Heart right ventricle (tissue), 16 donors: ENCODE data around the gene CA4. TPM values are rescaled to one million over a fixed set of nuclear protein-coding genes. Genes with fewer than 3 reads are reported as not detected.
A peak's percentile ranks its signal among the peaks of the same experiment; 100 is the strongest.

Experiments used
- ATAC-seq, 8 donors: fragments of 200-7000 bp; cut with Tn5 transposase; one replicate each; pipeline ENCODE4 v1.9.1; 2020; ENCODE audit warnings: mild to moderate bottlenecking in 8 of 8, moderate library complexity in 8 of 8, moderate number of reproducible peaks in 1 of 8
- DNase-seq, 2 donors: peaks; one replicate each; pipeline ENCODE4 v3.0.0-alpha.2; 2020
- H3K27ac ChIP-seq, 10 donors: fragments of 200-600 bp; sonication (generic) in 2 of 10; one replicate each; pipeline versions ENCODE4 v1.5.0 to v1.8.0; 2020 to 2022; ENCODE audit warnings: mild to moderate bottlenecking in 3 of 10
- H3K27me3 ChIP-seq, 7 donors: fragments of 200-600 bp; one replicate each; pipeline ENCODE4 v1.8.0; 2021 to 2022; ENCODE audit warnings: mild to moderate bottlenecking in 2 of 7
- H3K36me3 ChIP-seq, 9 donors: fragments of 200-600 bp; sonication (generic) in 1 of 9; one replicate each; pipeline versions ENCODE4 v1.5.0 to v1.8.0; 2020 to 2022; ENCODE audit warnings: mild to moderate bottlenecking in 2 of 9
- H3K4me1 ChIP-seq, 9 donors: fragments of 200-600 bp; sonication (generic) in 1 of 9; one replicate each; pipeline versions ENCODE4 v1.5.0 to v1.8.0; 2020 to 2022; ENCODE audit warnings: mild to moderate bottlenecking in 4 of 9
- H3K4me3 ChIP-seq, 10 donors: fragments of 200-600 bp; sonication (generic) in 2 of 10; one replicate each; pipeline versions ENCODE4 v1.5.0 to v1.8.0; 2020 to 2022; ENCODE audit warnings: mild to moderate bottlenecking in 7 of 10, moderate library complexity in 2 of 10
- H3K9me3 ChIP-seq, 11 donors: fragments of 200-600 bp in 10 of 11; sonication (generic) in 2 of 11; one replicate each; pipeline versions ENCODE4 v1.5.0 to v1.8.0; 2013 to 2022; ENCODE audit warnings: mild to moderate bottlenecking in 2 of 11, control low read depth in 1 of 11, moderate library complexity in 1 of 11
- WGBS, 2 donors: extraction: QIAGEN DNeasy Blood & Tissue Kit; methylation state at CpG; one replicate each; pipeline ENCODE4 v1.1.7; 2013; ENCODE audit warnings: inconsistent platforms in 1 of 2; 5-methylcytosine and 5-hydroxymethylcytosine counted together
- intact Hi-C, 10 donors: fragments of 100-400 bp; cut with DNase I; formaldehyde crosslinking; loops; one replicate each; pipeline versions ENCODE4 v1.11.1 to v1.14.2; 2022
- polyA plus RNA-seq, 2 donors: library from polyadenylated mRNA; stranded (reverse); fragments of 200-250 nt; gene quantifications; one replicate each; pipeline ENCODE4 v1.2.3, GENCODE V29; 2013
- total RNA-seq, 10 donors: library from RNA; stranded (reverse); fragmentation: NEBNext Ultra II Directional in 3 of 10; extraction: Animal tissue kit (Norgen Biotek cat#: 25700) in 3 of 10; gene quantifications; one replicate each; pipeline versions ENCODE4 v1.2.1 to v1.2.4, GENCODE V29; 2021 to 2023
- TF ChIP-seq, protein P1 (sequence below), 9 donors: fragments of 200-600 bp; sonication (generic) in 2 of 9; IDR thresholded peaks; one replicate each; pipeline versions ENCODE4 v1.5.0 to v1.8.0; 2021 to 2022; ENCODE audit warnings: antibody characterized with exemption in 9 of 9, mild to moderate bottlenecking in 5 of 9, moderate library complexity in 1 of 9
- donor health status: Arrhythmogenic right ventricular cardiomyopathy.
- donor health status: ischemic (EF 13 %, LVEDD 7.1; RV severe dilation, severe dysfunction).
- donor health status: healthy with polysubstance abuse.
- donor health status: DM: no; HTN: yes; CAD: no.
- donor health status: DM: no; HTN: no; CAD: no.
- donor health status: ischemic (EF 25% LVEDD 6.9; RV normal size, moderate dysfunction).
- donor health status: ischemic (EF 25% LVEDD 5.7; RV mildly dilated, moderate dysfunction).
- donor health status: healthy.
- donor health status: DM: yes; HTN: yes; CAD: no.
- donor health status: Ischemic cardiomyopathy.
- donor health status: ischemic (EF 35%, LVEDD 5.7; RV mildly dilated, moderate dysfunction).
- donor health status: nonischemic (EF 11% LVEDD 7.7; RV severe dilation, severe dysfunction).
- donor health status: DM: yes; HTN: yes; CAD: no.
- donor health status: PGD.
- donor health status: ischemic (EF 29% LVEDD 5.4; RV normal size, mild dysfunction).
- donor health status: nonischemic (EF 23%, LVEDD 6.1; RV moderate dilation, normal function).

Gene CA4
- total and polyA plus RNA-seq, 12 donors, result 5.7 to 57.8 (median 16.2) TPM

DNA sequence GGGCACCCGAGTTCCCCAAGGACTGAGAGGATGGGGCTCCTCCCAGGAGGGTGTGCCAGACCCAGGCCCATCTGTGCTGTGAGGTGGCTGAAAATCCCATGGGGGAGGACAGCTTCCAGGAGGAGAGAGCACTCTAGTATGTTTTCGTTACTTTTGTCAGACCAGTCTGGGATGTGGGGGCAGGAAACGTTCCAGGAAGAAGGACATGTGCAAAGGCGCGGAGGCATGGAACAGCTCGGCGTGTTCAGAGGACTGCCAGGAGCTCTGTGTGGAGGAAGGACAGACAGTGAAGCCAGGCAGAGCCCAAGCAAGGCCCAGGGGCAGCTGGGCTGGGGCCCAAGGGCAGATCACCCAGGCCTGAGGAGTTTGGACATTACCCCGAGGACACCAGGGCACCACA is 7.0 kb downstream of the CA4 start:
- peak overlapping the region in 2 of 10 donors; percentile 12 to 39 for H3K27ac ChIP-seq
- H3K4me1 ChIP-seq, result peaks cover 8 to 73% (median 37%) of the 10 kb centered on the region in 9 donors
- ATAC-seq, result no peak
- H3K27me3 ChIP-seq, result peaks cover 0 to 74% (median 20%) of the 10 kb centered on the region in 7 donors
- H3K9me3 ChIP-seq, result no peaks in the 10 kb centered on the region
- DNase-seq, result no peak
- TF ChIP-seq, protein P1, sequence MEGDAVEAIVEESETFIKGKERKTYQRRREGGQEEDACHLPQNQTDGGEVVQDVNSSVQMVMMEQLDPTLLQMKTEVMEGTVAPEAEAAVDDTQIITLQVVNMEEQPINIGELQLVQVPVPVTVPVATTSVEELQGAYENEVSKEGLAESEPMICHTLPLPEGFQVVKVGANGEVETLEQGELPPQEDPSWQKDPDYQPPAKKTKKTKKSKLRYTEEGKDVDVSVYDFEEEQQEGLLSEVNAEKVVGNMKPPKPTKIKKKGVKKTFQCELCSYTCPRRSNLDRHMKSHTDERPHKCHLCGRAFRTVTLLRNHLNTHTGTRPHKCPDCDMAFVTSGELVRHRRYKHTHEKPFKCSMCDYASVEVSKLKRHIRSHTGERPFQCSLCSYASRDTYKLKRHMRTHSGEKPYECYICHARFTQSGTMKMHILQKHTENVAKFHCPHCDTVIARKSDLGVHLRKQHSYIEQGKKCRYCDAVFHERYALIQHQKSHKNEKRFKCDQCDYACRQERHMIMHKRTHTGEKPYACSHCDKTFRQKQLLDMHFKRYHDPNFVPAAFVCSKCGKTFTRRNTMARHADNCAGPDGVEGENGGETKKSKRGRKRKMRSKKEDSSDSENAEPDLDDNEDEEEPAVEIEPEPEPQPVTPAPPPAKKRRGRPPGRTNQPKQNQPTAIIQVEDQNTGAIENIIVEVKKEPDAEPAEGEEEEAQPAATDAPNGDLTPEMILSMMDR (IDR thresholded peaks at IDR 0.05), result no peak
- no peak overlapping the region for H3K4me3 ChIP-seq
- no peaks in the 10 kb centered on the region for H3K36me3 ChIP-seq
- intact Hi-C loops, result no loop called here
- WGBS, 2 donors, result 67% methylated on average over 8 of the region's 8 CpGs

- ATAC-seq, result no peak
- intact Hi-C loops, result no loop called here
- WGBS, 2 donors, result 79 to 80% methylated on average over 18 of the region's 18 CpGs
These were observed 7.8 kb downstream of the CA4 start for GRCh38 chr17:60157487-60158040.

DNA sequence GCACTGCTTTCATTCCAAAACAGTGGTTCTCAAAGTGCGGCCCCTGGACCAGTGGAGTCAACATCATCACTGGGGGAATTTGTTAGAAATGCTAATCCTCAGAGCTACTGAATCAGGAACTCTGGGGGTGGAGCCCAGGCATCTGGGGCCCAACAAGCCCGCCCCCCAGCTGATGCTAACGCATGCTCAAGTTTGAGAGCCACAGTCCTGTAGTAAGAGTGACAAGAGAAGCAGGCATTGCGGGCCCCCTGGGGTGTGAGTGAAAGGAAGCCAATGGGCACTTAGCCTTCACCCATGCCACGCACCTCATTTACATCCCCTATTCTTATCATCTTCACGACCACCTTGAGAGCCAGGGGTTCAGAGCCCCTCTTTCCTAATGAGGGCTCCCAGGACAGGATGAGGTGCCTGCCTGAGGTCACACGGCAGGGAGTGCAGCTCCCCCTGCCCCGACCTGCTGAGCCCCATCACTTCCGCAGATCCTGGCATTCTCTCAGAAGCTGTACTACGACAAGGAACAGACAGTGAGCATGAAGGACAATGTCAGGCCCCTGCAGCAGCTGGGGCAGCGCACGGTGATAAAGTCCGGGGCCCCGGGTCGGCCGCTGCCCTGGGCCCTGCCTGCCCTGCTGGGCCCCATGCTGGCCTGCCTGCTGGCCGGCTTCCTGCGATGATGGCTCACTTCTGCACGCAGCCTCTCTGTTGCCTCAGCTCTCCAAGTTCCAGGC is 9.1 kb downstream of the CA4 start:
- intact Hi-C loops, result no loop called here
- Histone ChIP-seq H3K27ac (no peak overlapping the region), H3K4me1 (peaks cover 2 to 69% (median 48%) of the 10 kb centered on the region in 9 donors), H3K36me3 (no peaks in the 10 kb centered on the region), H3K27me3 (peaks cover 0 to 58% (median 8%) of the 10 kb centered on the region in 7 donors), H3K4me3 (no peak overlapping the region), H3K9me3 (no peaks in the 10 kb centered on the region)
- no peak for ATAC-seq
- DNase-seq, result no peak
- 30 to 40% methylated on average over 19 of the region's 19 CpGs for WGBS, 2 donors
- TF ChIP-seq, protein P1 (IDR thresholded peaks at IDR 0.05), result no peak

More at GRCh38 chr17:60157487-60158040, 7.8 kb downstream of the CA4 start:
- no peaks in the 10 kb centered on the region for H3K9me3 ChIP-seq
- peak overlapping the region in 1 of 10 donors; percentile 12 for H3K27ac ChIP-seq
- no peak for DNase-seq
- no peak overlapping the region for H3K4me3 ChIP-seq
- peaks cover 0 to 66% (median 13%) of the 10 kb centered on the region in 7 donors for H3K27me3 ChIP-seq
- H3K36me3 ChIP-seq, result no peaks in the 10 kb centered on the region
- TF ChIP-seq, protein P1 (IDR thresholded peaks at IDR 0.05), result no peak
- H3K4me1 ChIP-seq, result peaks cover 8 to 72% (median 44%) of the 10 kb centered on the region in 9 donors

DNA sequence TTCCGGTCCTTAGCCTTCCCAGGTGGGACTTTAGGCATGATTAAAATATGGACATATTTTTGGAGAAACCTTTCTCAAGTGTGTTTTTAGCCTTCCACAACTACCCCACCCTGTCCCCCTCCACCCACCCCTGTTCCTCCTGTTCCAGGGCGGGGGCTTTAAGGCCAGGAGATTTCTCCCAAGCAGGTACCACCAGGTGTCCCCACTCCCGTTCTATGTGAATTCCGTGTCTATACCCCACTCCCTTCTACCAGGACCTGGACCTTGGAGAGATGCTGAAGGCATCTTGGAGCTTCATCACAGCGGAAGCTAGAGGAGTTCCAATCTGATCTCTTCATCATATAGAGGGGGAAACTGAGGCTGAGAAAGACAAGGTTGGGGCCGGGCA is 9.7 kb downstream of the CA4 start:
- WGBS, 2 donors, result 67 to 69% methylated on average over 6 of the region's 6 CpGs
- intact Hi-C loops, result no loop called here
- TF ChIP-seq, protein P1 (IDR thresholded peaks at IDR 0.05), result no peak
- Histone ChIP-seq H3K36me3 (no peaks in the 10 kb centered on the region), H3K27me3 (peaks cover 0 to 53% (median 8%) of the 10 kb centered on the region in 7 donors), H3K4me3 (no peak overlapping the region), H3K4me1 (peaks cover 2 to 68% (median 43%) of the 10 kb centered on the region in 9 donors), H3K9me3 (no peaks in the 10 kb centered on the region), H3K27ac (peak overlapping the region in 2 of 10 donors; percentile 20 to 28)
- DNase-seq, result no peak
- no peak for ATAC-seq
